ENCODE measurements around the gene GRM7. TPM values are rescaled to one million over a fixed set of nuclear protein-coding genes. Genes with fewer than 3 reads are reported as not detected.

Gene GRM7
- total RNA-seq, 1 experiment from 2014 or later = 0.28 TPM

DNA sequence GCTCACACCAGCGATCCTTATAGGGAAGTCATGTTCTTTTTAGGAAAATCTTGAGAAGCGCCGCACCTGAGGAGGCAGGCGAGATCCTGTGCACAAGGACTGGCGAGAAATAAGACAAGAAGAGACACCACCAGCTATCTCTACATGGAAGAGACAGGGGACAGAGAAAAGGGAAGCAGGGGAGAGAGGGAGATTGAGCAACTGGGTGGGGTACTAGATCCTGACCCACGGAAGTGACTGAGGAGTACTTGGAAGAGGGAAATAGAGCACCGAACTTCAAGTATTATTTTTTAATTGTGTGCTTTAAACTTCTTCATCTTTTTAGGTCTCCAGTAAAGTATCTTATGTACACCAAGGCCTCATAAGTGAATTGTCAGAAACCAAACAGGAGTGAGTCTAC lies 898.7 kb downstream of the GRM7 start:
- H3K36me3 Mint-ChIP-seq (ENCODE audit: insufficient read depth in 1 of 3, low read depth in 3 of 3) = peaks cover 8 to 18% (median 11%) of the 10 kb centered on the region in 3 experiments; a peak in 5 of 7 replicates
- no peaks in the 10 kb centered on the region for H3K23me2 ChIP-seq (ENCODE audit: insufficient read length, low read depth, low read length, poor library complexity, severe bottlenecking)
- no peak overlapping the region for H2AFZ ChIP-seq (ENCODE audit: low read length)
- H3K4me1 ChIP-seq (ENCODE audit: insufficient read depth, low read length) = no peaks in the 10 kb centered on the region
- H3K27ac Mint-ChIP-seq = no peak overlapping the region
- H3K4ac ChIP-seq (ENCODE audit: low read depth, low read length) = no peak overlapping the region
- H3K23ac ChIP-seq (ENCODE audit: insufficient read length, low read depth, low read length) = no peak overlapping the region
- H4K8ac ChIP-seq (replicated peaks; ENCODE audit: insufficient read length, low read depth, low read length) = no peak overlapping the region
- no peak overlapping the region for H3K4me3 Mint-ChIP-seq
- no peak overlapping the region for H3K4me2 ChIP-seq (ENCODE audit: insufficient read depth, insufficient read length, low read length)
- H3K79me1 ChIP-seq (ENCODE audit: insufficient read depth, low read depth, low read length, poor library complexity, severe bottlenecking) = no peaks in the 10 kb centered on the region
- H2AK5ac ChIP-seq (ENCODE audit: insufficient read length, low read length) = no peak overlapping the region
- no peaks in the 10 kb centered on the region for H3K27me3 Mint-ChIP-seq (ENCODE audit: low read depth)
- H3K56ac ChIP-seq (ENCODE audit: insufficient read length, low read depth, low read length) = no peak overlapping the region
- no peak overlapping the region for H2BK120ac ChIP-seq (ENCODE audit: low read depth, low read length, poor library complexity, severe bottlenecking)
- H3K9me3 ChIP-seq (ENCODE audit: control insufficient read depth, low read depth, low read length) = no peaks in the 10 kb centered on the region
- H3K9me3 Mint-ChIP-seq = peaks cover 16 to 18% of the 10 kb centered on the region in 2 experiments
- H2BK12ac ChIP-seq (ENCODE audit: insufficient read length, low read depth, low read length) = no peak overlapping the region
- WGBS (ENCODE audit: extremely low coverage, insufficient read length, low lambda C conversion rate) = no CpG with 5 or more reads among the region's 7 CpGs
- no peaks in the 10 kb centered on the region for H4K20me1 ChIP-seq (ENCODE audit: control insufficient read depth, insufficient read depth, insufficient read length)
- no peak overlapping the region for H2BK20ac ChIP-seq (ENCODE audit: low read depth, low read length, poor library complexity, severe bottlenecking)
- H3K27ac ChIP-seq (ENCODE audit: insufficient read length, low read depth, low read length) = no peak overlapping the region
- H4K5ac ChIP-seq (ENCODE audit: insufficient read length, low read depth, low read length) = no peak overlapping the region
- H3K18ac ChIP-seq (ENCODE audit: insufficient read length, low read depth, low read length) = no peak overlapping the region
- no peak overlapping the region for H3T11ph ChIP-seq (ENCODE audit: low read length)
- H3K79me2 ChIP-seq (ENCODE audit: insufficient read depth, low read length) = no peaks in the 10 kb centered on the region
- DNase-seq = no peak
- H2BK5ac ChIP-seq (ENCODE audit: insufficient read length, low read length) = no peak overlapping the region
- H2BK15ac ChIP-seq (ENCODE audit: low read depth, low read length) = no peak overlapping the region
- no peak for TF ChIP-seq CTCF (conservative IDR thresholded peaks at IDR 0.05)
- H3K27me3 ChIP-seq (ENCODE audit: insufficient read depth, low read length) = no peaks in the 10 kb centered on the region
- H3K14ac ChIP-seq (ENCODE audit: insufficient read depth, low read length) = no peak overlapping the region
- no peak overlapping the region for H4K91ac ChIP-seq (ENCODE audit: insufficient read length, low read depth, low read length)
- H3K4me1 Mint-ChIP-seq = no peaks in the 10 kb centered on the region; a peak in 2 of 4 replicates
- no peak overlapping the region for H3K9ac ChIP-seq (ENCODE audit: extremely low read depth, insufficient read length, low read length)
